HS-27A (cell line): ENCODE measurements around the gene SLC7A10.
"Not testable (repeated sequence)": the region's sequence is repeated elsewhere in the genome, so short reads cannot be mapped to it uniquely, and the experiment has no call there.

Experiments
- DNase-seq: peaks from one replicate; pipeline ENCODE4 v3.0.0-alpha.2; 2012; ENCODE audit warnings: low read depth, missing footprints

Gene SLC7A10

GRCh38 chr19:33236696-33237390 is 11.2 kb upstream of the SLC7A10 start:
- DNase-seq = no peak

- DNase-seq = no peak
Observed at GRCh38 chr19:33235996-33236350, 10.3 kb upstream of the SLC7A10 start.

DNA sequence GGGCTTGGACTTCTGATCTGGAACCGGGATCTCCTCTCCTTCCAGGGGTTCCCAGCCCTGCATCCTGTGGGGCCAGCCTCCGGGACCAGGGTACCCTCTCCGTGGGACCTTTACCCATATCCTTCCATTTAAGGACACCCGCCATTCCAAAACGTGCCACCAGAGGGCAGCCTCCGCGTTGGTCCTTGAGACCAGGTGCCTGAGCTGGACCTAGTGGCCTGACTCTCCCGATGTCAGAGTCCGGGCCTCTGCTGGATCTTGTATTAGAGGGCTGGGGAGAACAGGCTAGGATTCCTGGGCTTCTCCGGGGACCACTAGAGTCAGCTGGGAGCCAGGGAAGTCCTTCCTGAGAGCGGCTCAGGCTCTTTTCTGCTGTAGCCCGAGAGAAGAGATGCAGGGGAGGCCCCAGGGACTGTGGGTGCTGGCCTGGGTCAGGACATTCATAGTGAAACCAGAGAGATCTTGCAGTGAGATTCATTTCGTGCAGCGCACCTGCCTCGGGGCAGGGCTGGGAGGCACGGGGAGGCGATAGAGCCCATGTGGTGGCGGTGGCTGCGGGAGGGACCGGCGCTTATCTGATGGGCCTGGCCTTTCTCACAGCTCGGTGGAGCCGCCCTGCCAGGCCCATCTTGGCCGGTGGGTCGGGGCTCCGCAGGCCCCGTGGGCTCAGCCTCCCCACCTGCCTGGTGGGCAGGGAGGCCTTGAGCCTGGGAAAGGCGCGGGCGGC is 9.8 kb upstream of the SLC7A10 start:
- DNase-seq = peak; percentile 56

DNA sequence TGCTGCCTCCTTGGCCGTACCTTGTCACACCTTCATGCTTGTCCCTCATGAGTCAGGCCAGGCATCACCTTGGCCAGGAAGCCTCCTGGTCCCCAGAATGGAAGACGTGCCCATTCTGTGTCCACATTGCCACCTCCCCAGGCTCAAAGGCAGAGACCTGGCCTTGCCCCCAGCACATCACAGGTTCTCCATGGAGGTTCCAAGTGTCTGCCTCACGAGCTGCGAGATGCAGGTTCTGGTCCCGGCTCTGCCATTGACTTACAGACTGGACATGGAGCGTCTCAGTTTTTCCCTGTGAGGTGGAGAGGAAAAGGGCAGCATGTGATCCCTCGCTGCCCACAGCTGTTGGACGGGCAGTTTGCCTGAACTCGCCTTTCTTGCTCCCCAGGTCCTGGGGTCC is 9.1 kb upstream of the SLC7A10 start:
- DNase-seq = no peak

DNA sequence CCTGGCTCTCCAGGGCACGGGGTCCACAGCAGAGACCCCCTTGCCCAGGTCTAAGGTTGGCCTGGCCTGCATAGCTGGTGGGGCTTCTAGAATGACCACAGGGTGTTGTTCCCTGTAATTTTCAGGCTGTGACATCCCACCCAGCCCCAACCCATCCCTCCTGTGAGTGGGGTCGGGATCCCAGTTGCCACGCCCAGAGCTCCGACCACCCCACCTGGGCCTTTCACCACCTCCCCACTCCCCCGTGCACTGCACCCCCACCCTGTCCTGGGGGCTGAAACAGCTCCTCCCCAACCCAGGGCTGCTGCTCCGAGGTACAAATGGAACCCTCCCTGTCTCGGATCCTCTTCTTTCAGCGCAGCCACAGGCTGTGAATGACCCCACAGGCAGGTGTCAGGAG is 8.4 kb upstream of the SLC7A10 start:
- DNase-seq = no peak

DNA sequence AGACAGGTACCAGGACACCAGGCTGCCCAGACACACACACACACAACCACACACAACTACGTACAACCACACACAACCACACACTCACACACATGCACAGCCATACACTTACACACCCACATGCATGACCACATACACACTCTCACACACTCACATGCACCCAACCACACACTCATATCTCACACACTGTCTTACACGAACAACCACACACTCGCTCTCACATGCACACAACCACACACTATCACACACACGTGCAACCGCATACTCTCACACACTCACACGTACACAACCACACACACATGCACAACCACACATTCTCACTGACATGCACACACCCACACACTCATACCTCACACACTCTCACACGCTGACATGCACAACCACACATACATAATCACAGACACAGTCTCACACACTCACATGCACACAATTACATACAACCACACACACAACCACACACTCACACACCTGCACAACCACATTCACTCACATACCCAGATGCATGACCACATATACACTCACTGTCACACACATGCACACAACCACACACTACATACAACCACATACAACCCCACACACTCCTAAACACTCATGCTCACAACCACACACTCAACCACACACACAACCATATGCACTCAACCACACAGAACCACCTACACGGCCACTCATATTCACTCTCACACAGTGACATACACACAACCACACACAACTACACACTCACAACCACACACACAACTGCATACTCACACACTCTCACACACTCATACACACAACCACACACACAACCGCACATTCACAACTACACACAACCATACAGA is 7.6 kb upstream of the SLC7A10 start:
- no peak for DNase-seq

DNA sequence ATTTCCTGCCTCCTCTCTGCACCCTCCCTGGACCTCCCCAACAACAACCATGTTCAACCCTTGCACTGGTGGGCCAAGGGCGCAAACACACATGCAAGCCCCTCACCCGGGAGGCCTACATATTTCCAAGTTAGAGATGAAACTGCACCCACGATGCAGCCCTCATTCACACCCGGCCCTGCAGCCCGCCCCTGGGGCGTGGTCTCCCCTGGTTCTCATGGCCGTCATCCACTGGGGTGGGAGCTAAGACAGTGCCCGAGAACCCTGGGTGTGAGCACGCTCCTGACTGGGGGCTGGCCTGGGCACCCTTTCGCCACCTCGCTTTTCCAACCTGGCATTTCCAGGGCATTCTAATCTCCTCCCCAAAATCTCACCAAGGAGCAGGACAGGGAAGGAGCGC is 7.0 kb upstream of the SLC7A10 start:
- no peak for DNase-seq

GRCh38 chr19:33231511-33231910 is 5.9 kb upstream of the SLC7A10 start:
- no peak for DNase-seq

DNA sequence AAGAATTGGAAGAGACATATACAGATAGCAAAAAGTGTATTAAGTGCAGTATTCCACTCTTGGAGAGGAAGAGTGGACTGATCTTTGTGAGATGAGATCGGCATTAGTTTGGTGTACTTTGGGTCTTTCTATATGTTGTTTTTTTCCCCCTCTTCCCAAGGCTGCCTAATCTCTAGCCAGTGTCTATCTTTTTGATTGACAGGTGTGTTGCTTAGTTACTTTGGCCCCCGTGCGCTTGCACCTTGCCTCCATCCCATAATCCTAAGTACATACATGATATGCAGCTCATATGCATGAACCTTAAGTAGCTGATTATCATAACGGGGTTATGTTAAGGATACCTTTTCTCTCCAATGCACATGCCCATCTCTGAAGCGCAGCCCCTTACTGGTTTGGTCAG is 4.3 kb upstream of the SLC7A10 start:
- no peak for DNase-seq

DNA sequence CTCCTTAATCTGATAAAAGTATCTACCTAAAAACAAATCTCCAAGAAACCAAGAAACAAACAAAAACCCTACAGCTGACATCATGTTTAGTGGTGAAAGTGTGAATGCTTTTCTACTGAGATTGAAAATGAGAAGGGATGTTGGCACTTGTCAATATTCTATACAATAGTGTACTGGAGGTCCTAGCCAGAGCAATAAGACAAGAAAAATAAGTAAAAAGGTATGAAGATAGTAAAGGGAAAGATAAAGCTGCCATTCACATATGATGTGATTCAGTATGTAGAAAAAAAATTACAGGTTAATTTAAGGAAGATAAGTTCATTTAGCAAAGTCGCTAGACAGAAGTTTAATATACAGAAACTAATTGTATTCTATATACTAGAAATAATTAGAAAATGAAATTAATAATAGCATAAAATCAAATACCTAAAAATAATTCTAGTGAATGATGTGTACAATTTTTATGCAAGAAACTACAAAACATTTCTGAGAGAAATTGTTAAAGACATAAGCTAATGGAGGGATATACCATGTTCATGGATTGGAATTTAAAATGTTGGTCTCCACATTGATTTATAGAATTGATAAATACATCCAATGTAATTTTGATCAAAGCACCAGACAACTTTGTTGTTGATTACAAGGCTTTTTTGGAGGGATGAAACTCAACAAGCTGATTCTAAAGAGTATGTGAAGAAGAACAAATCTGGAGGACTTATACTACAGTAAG is 2.4 kb upstream of the SLC7A10 start:
- no peak for DNase-seq

- no peak for DNase-seq
Observed at GRCh38 chr19:33227242-33227650, 1.6 kb upstream of the SLC7A10 start.

DNA sequence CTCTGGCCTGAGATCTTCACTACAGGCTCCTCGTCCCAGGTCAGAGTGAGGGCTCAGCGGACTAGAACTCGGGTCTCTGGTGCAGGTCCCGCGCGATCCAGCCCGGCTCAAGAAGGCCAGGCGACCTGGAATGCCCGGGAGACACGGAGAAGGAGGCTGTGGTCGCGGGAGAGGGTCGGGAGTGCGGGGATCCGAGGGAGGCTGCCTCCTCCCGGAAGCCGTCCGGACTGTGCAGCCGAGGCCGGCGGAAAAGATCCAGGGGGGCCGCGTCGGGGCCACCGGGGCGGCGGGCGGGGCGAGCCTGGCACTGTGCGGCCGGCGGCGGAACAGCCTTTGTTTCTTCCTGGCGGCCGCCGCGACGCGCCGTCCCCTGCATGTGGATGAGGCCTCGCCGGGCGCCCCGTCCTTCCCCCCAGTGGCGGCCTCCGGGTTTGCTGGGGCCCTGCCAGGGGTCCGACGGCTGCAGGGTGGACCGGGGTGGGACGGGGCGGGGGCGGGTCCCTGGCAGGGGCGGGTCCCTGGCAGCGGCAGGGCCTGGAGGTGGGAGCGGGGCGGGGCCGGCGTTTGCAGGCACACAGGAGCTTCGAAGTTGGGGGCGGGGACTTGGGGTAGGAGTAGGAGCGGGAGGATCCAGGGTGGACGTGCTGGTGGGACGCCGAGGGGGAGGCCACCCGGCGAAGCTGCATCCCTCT is 1.0 kb upstream of the SLC7A10 start:
- DNase-seq = no peak

- DNase-seq = no peak
Observed at GRCh38 chr19:33224694-33225457, 774 bp downstream of the SLC7A10 start.

GRCh38 chr19:33222255-33222654 is 3.4 kb downstream of the SLC7A10 start:
- DNase-seq = not testable (repeated sequence)

DNA sequence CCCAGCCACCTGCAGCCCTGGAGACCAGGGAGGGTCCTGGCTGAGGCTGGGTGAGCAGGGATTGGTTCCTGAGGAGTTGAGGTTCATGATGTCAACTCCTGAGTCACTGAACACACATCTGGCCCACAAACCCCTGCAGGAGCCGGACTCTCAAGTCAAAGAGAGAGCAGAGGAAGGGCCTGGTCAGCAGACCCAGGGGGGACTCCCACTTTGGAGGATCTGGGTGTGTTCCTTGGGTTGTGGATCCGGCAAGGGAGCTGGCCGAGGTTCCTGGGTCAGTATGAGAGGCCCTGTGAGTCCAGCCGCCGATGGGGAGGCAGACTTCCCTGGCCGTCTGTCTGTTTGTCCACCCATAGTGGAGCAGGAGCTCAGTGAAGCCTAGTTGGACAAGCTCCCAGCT is 4.0 kb downstream of the SLC7A10 start:
- no peak for DNase-seq

GRCh38 chr19:33220735-33221134 is 4.9 kb downstream of the SLC7A10 start:
- no peak for DNase-seq

- no peak for DNase-seq
Observed at GRCh38 chr19:33220115-33220514, 5.5 kb downstream of the SLC7A10 start.

- no peak for DNase-seq
Observed at GRCh38 chr19:33219261-33219815, 6.3 kb downstream of the SLC7A10 start.

GRCh38 chr19:33217881-33218280 is 7.8 kb downstream of the SLC7A10 start:
- no peak for DNase-seq

GRCh38 chr19:33216198-33216830 is 9.3 kb downstream of the SLC7A10 start:
- DNase-seq = no peak
